GM23338 (cell line): Measurements from ENCODE around the gene KDM4B. TPM values are rescaled to one million over a fixed set of nuclear protein-coding genes. Genes with fewer than 3 reads are reported as not detected.
A peak's percentile ranks its signal among the peaks of the same experiment; 100 is the strongest.

Source experiments
- ATAC-seq: fragments of 200-7000 bp; cut with Tn5 transposase; 3 replicates; pipeline ENCODE4 v1.9.1; 2020
- DNase-seq: peaks from one replicate; pipeline ENCODE4 v3.0.0-alpha.2; 2015; ENCODE audit warnings: low spot score
- H2AFZ ChIP-seq: fragments of 200-600 bp; sonication (generic); 2 replicates; pipeline ENCODE4 v1.8.0; 2016; ENCODE audit warnings: antibody characterized with exemption, mild to moderate bottlenecking, moderate library complexity
- H3F3A ChIP-seq: fragments of 200-600 bp; sonication (generic); replicated peaks from 2 replicates; pipeline ENCODE4 v1.8.0; 2017; ENCODE audit warnings: antibody characterized with exemption, mixed run types, low read depth
- H3K27ac ChIP-seq: fragments of 200-600 bp; sonication (generic); 2 replicates; pipeline ENCODE4 v1.6.1; 2016; ENCODE audit warnings: low read depth
- H3K27me3 ChIP-seq: fragments of 200-600 bp; sonication (generic); 2 replicates; pipeline ENCODE4 v1.8.0; 2016; ENCODE audit warnings: mild to moderate bottlenecking, mixed run types, moderate library complexity; ENCODE audit not compliant: insufficient read depth
- H3K36me3 ChIP-seq: fragments of 200-600 bp; sonication (generic); 2 replicates; pipeline ENCODE4 v1.8.0; 2016; ENCODE audit warnings: mild to moderate bottlenecking; ENCODE audit not compliant: insufficient read depth
- H3K4me1 ChIP-seq: fragments of 200-600 bp; sonication (generic); 2 replicates; pipeline ENCODE4 v1.8.0; 2016; ENCODE audit warnings: mild to moderate bottlenecking, moderate library complexity; ENCODE audit not compliant: insufficient read depth
- H3K4me2 ChIP-seq: fragments of 200-600 bp; sonication (generic); 2 replicates; pipeline ENCODE4 v1.7.1; 2017; ENCODE audit warnings: mixed run types
- H3K4me3 ChIP-seq: fragments of 200-600 bp; sonication (generic); 2 replicates; pipeline ENCODE4 v1.6.1; 2016; ENCODE audit warnings: mixed run types
- H3K79me2 ChIP-seq: fragments of 200-600 bp; sonication (generic); replicated peaks from 2 replicates; pipeline ENCODE4 v1.8.0; 2017; ENCODE audit warnings: mild to moderate bottlenecking; ENCODE audit not compliant: insufficient read depth
- H3K9me2 ChIP-seq: fragments of 200-600 bp; sonication (generic); 2 replicates; pipeline ENCODE4 v1.8.0; 2017; ENCODE audit not compliant: insufficient read depth
- H4K20me1 ChIP-seq: fragments of 200-600 bp; sonication (generic); replicated peaks from 2 replicates; pipeline ENCODE4 v1.8.0; 2017; ENCODE audit warnings: mild to moderate bottlenecking; ENCODE audit not compliant: insufficient read depth
- H3K27ac Mint-ChIP-seq: 2 replicates; pipeline ENCODE4 v1.8.0; 2020; ENCODE audit warnings: inconsistent platforms, mild to moderate bottlenecking, moderate library complexity, mixed read lengths
- H3K27me3 Mint-ChIP-seq: 3 replicates; pipeline ENCODE4 v1.8.0; 2022; ENCODE audit warnings: low read depth, mild to moderate bottlenecking, moderate library complexity, mixed read lengths, inconsistent platforms; ENCODE audit not compliant: insufficient read depth, poor library complexity
- H3K36me3 Mint-ChIP-seq: 3 replicates; pipeline ENCODE4 v1.8.0; 2021; ENCODE audit warnings: low read depth, mild to moderate bottlenecking, inconsistent platforms, moderate library complexity, mixed read lengths
- H3K4me1 Mint-ChIP-seq: 3 replicates; pipeline ENCODE4 v1.8.0; 2020; ENCODE audit warnings: mild to moderate bottlenecking, inconsistent platforms, mixed read lengths
- H3K4me3 Mint-ChIP-seq: 3 replicates; pipeline ENCODE4 v1.8.0; 2021; ENCODE audit warnings: moderate library complexity, mild to moderate bottlenecking, inconsistent platforms, mixed read lengths
- H3K9me3 Mint-ChIP-seq: 3 replicates; pipeline ENCODE4 v1.8.0; 2020; ENCODE audit warnings: moderate library complexity, mild to moderate bottlenecking, inconsistent platforms, mixed read lengths
- CREB1 ChIP-seq: fragments of 250-450 bp; sonication (Bioruptor Pico); IDR thresholded peaks from 2 replicates; pipeline ENCODE4 v1.5.0; 2020; ENCODE audit warnings: low read depth, mild to moderate bottlenecking, moderate library complexity
- CTCF ChIP-seq, 2 experiments: fragments of 200-600 bp in 1 of 2; sonication (generic) in 1 of 2; conservative IDR thresholded peaks; 2 replicates each; pipeline versions ENCODE4 v1.5.1 to v1.6.1; 2016 to 2017; ENCODE audit warnings: antibody characterized with exemption in 2 of 2, low read depth in 2 of 2, mild to moderate bottlenecking in 2 of 2, moderate library complexity in 1 of 2
- ETS1 ChIP-seq: IDR thresholded peaks from 2 replicates; pipeline ENCODE4 v1.6.1; 2016; ENCODE audit warnings: antibody characterized with exemption
- EZH2 ChIP-seq: fragments of 200-600 bp; sonication (generic); IDR thresholded peaks from one replicate; pipeline ENCODE4 v1.8.0; 2017; ENCODE audit warnings: antibody characterized with exemption, mild to moderate bottlenecking, low read depth; ENCODE audit not compliant: unreplicated experiment
- EZH2phosphoT487 ChIP-seq: fragments of 200-600 bp; sonication (generic); IDR thresholded peaks from one replicate; pipeline ENCODE4 v1.8.1; 2018; ENCODE audit warnings: antibody characterized with exemption; ENCODE audit not compliant: unreplicated experiment
- JUNB ChIP-seq: IDR thresholded peaks from one replicate; pipeline ENCODE4 v1.6.1; 2016; ENCODE audit warnings: antibody characterized with exemption; ENCODE audit not compliant: unreplicated experiment
- NANOG ChIP-seq: IDR thresholded peaks from 2 replicates; pipeline ENCODE4 v1.6.1; 2016; ENCODE audit warnings: antibody characterized with exemption, borderline replicate concordance
- POLR2AphosphoS5 ChIP-seq: IDR thresholded peaks from 2 replicates; pipeline ENCODE4 v1.6.1; 2016; ENCODE audit warnings: antibody characterized with exemption, low read depth
- REST ChIP-seq: IDR thresholded peaks from one replicate; pipeline ENCODE4 v1.6.1; 2018; ENCODE audit warnings: antibody characterized with exemption; ENCODE audit not compliant: unreplicated experiment
- STAT1 ChIP-seq: IDR thresholded peaks from one replicate; pipeline ENCODE4 v1.6.1; 2016; ENCODE audit warnings: antibody characterized with exemption; ENCODE audit not compliant: unreplicated experiment
- ZNF114 ChIP-seq: fragments of 250-450 bp; sonication (Bioruptor Pico); IDR thresholded peaks from 2 replicates; pipeline ENCODE4 v1.5.0; 2020; ENCODE audit warnings: mild to moderate bottlenecking, moderate library complexity
- ZNF331 ChIP-seq: fragments of 250-450 bp; sonication (Bioruptor Pico); IDR thresholded peaks from 2 replicates; pipeline ENCODE4 v1.5.0; 2020; ENCODE audit warnings: low read depth, mild to moderate bottlenecking, moderate library complexity
- ZNF462 ChIP-seq: fragments of 250-450 bp; sonication (Bioruptor Pico); IDR thresholded peaks from 2 replicates; pipeline ENCODE4 v1.5.0; 2020; ENCODE audit warnings: mild to moderate bottlenecking, moderate library complexity
- polyA plus RNA-seq: library from polyadenylated mRNA; unstranded; fragments of >200 nt; fragmentation: Nextera tagmentation; extraction: Ambion mirVana; gene quantifications from 2 replicates; pipeline ENCODE4 v1.2.1, GENCODE V29; 2016
- total RNA-seq: library from RNA; depleted of rRNA; stranded (reverse); fragments of >200 nt; shearing (Covaris generic); gene quantifications from 2 replicates; pipeline ENCODE4 v1.2.3, GENCODE V29; 2014

KDM4B gene
- total and polyA plus RNA-seq, 2 experiments from 2014 or later, result 9.1 to 27.6 TPM

GRCh38 chr19:5127717-5128116, 158.8 kb downstream of the KDM4B start:
- H3K36me3 ChIP-seq, result no peaks in the 10 kb centered on the region
- H3K4me3 ChIP-seq, result no peak overlapping the region
- no peaks in the 10 kb centered on the region for H3K79me2 ChIP-seq
- DNase-seq (no peak), ATAC-seq (no peak; the same call in 2 of the 3 replicates)
- Mint-ChIP-seq H3K9me3 (no peaks in the 10 kb centered on the region), H3K27me3 (peaks cover 9% of the 10 kb centered on the region), H3K36me3 (peaks cover 3% of the 10 kb centered on the region; the same call in 1 of the 3 replicates), H3K4me3 (no peak overlapping the region), H3K27ac (no peak overlapping the region), H3K4me1 (peaks cover 61% of the 10 kb centered on the region)
- H3K27me3 ChIP-seq, result no peaks in the 10 kb centered on the region
- H2AFZ ChIP-seq, result no peak overlapping the region
- H4K20me1 ChIP-seq, result no peaks in the 10 kb centered on the region
- no peaks in the 10 kb centered on the region for H3K9me2 ChIP-seq
- H3K4me2 ChIP-seq, result no peak overlapping the region
- H3F3A ChIP-seq, result no peaks in the 10 kb centered on the region; the same call in 1 of the 2 replicates
- no peak for TF ChIP-seq POLR2AphosphoS5
- TF ChIP-seq NANOG, result no peak
- TF ChIP-seq ZNF114, result no peak
- TF ChIP-seq JUNB, result no peak
- no peak for TF ChIP-seq REST
- TF ChIP-seq EZH2phosphoT487, result no peak
- no peak for TF ChIP-seq ZNF331 (CRISPR knock-in tag)
- TF ChIP-seq CTCF (conservative IDR thresholded peaks at IDR 0.05; ENCODE audit: low read depth in 2 of 2), result no peak
- no peak for TF ChIP-seq EZH2
- TF ChIP-seq CREB1, result no peak
- TF ChIP-seq ETS1, result no peak
- TF ChIP-seq STAT1, result no peak
- no peak for TF ChIP-seq ZNF462 (CRISPR knock-in tag)
- peaks cover 33% of the 10 kb centered on the region for H3K4me1 ChIP-seq
- peak overlapping the region; percentile 45; the same call in 1 of the 2 replicates for H3K27ac ChIP-seq
